HFFc6 (cell line): ENCODE measurements around the gene C1QL2. TPM values are rescaled to one million over a fixed set of nuclear protein-coding genes. Genes with fewer than 3 reads are reported as not detected.

Source experiments
- DNase-seq: peaks from one replicate; pipeline ENCODE4 v3.0.0-alpha.2; 2018
- H3K27ac Mint-ChIP-seq: 2 replicates; pipeline ENCODE4 v1.8.0; 2020; ENCODE audit warnings: mild to moderate bottlenecking, mixed read lengths
- H3K27me3 Mint-ChIP-seq: 2 replicates; pipeline ENCODE4 v1.8.0; 2021; ENCODE audit warnings: mild to moderate bottlenecking, moderate library complexity, mixed read lengths; ENCODE audit not compliant: insufficient read depth
- H3K36me3 Mint-ChIP-seq: 2 replicates; pipeline ENCODE4 v1.8.0; 2021; ENCODE audit warnings: low read depth, mixed read lengths
- H3K4me1 Mint-ChIP-seq: 2 replicates; pipeline ENCODE4 v1.8.0; 2020; ENCODE audit warnings: low read depth, mixed read lengths
- H3K4me3 Mint-ChIP-seq: 2 replicates; pipeline ENCODE4 v1.8.0; 2020; ENCODE audit warnings: mild to moderate bottlenecking, moderate library complexity, mixed read lengths
- H3K9me3 Mint-ChIP-seq: 2 replicates; pipeline ENCODE4 v1.8.0; 2020; ENCODE audit warnings: mild to moderate bottlenecking, mixed read lengths
- total RNA-seq, 6 experiments: library from RNA; stranded (reverse); fragmentation: NEBNext Ultra II Directional; extraction: Animal tissue kit (Norgen Biotek cat#: 25700); gene quantifications; 2 replicates in 1 of 6; 3 replicates in 5 of 6; pipeline ENCODE4 v1.2.3, GENCODE V29; 2021
- TF ChIP-seq, protein P1 (sequence below): fragments of 200-600 bp; sonication (generic); IDR thresholded peaks from 2 replicates; pipeline ENCODE4 v1.5.0; 2021; ENCODE audit warnings: antibody characterized with exemption, mild to moderate bottlenecking

The C1QL2 gene
- total RNA-seq, 6 experiments from 2014 or later, result not detected

DNA sequence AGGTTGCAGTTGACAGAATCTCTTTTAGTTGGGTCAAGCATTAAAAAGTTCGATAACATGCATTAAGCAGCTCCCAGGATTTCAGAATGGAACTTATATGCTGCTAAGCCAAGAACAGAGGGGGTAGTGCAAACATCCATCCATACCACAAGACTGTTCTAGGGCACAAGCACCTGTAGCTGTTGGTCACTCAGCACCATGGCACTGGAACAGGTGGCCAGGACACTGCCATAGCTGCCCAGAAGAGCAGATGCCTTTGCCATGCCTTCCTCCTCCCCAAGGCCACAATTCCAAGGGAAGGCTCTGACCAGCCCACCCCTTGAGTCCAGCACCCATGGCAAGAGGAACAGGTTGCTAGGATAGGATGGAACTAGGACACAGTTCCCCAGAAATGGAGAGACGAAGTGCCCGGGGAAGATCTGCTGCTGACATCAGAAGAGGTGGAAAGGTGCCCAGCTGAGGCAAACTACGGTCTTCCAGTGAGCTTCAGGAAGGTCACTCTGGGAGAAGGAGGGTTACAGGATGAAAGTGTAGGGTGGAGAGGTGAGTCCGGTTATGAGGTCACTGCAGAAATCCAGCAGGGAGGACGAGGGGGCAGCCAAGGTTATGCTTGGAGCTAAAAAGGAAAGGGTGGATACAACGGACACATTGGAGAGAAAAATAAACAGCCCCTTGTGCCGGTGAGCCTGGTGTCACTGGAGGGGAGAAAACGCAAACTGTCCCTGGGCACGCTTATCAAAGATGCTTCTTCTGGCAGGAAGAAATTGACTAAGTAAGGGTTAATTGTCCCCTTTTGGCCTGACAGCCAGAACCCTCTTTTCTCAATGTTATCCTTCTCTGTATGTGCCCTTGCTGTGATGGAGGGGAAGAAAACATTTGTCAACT lies 41.9 kb downstream of the C1QL2 start:
- Mint-ChIP-seq H3K4me1 (no peaks in the 10 kb centered on the region), H3K27ac (no peak overlapping the region), H3K9me3 (peaks cover 4% of the 10 kb centered on the region; the same call in 1 of the 2 replicates), H3K27me3 (peaks cover 25% of the 10 kb centered on the region), H3K36me3 (0 out of 2 replicates have a peak, but pooled peaks cover 2% of the 10 kb centered on the region), H3K4me3 (no peak overlapping the region)
- DNase-seq, result no peak
- TF ChIP-seq, protein P1, sequence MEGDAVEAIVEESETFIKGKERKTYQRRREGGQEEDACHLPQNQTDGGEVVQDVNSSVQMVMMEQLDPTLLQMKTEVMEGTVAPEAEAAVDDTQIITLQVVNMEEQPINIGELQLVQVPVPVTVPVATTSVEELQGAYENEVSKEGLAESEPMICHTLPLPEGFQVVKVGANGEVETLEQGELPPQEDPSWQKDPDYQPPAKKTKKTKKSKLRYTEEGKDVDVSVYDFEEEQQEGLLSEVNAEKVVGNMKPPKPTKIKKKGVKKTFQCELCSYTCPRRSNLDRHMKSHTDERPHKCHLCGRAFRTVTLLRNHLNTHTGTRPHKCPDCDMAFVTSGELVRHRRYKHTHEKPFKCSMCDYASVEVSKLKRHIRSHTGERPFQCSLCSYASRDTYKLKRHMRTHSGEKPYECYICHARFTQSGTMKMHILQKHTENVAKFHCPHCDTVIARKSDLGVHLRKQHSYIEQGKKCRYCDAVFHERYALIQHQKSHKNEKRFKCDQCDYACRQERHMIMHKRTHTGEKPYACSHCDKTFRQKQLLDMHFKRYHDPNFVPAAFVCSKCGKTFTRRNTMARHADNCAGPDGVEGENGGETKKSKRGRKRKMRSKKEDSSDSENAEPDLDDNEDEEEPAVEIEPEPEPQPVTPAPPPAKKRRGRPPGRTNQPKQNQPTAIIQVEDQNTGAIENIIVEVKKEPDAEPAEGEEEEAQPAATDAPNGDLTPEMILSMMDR, result no peak

DNA sequence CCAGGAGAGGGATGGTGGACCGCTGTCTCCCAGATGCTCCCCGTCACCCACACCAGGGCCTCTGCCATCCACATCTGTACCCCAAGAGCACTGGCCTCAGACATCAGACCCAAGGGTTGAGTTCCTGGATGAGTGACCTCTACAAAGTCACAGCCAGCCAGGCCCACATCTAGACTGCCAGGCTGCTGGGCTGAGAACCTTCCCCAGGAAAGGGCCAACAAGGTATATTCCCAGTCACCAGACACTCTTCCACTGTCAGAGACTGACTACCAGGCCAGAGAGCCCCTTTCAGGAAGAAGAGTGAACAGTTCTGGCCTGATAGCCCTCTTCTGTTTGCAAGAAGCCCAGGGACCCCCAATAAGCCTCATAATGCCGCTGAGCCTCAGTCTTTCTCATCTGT lies 44.3 kb downstream of the C1QL2 start:
- H3K27me3 Mint-ChIP-seq, result peaks cover 11% of the 10 kb centered on the region; the same call in 1 of the 2 replicates
- DNase-seq, result no peak
- peaks cover 15% of the 10 kb centered on the region for H3K9me3 Mint-ChIP-seq
- H3K4me3 Mint-ChIP-seq, result no peak overlapping the region
- H3K36me3 Mint-ChIP-seq, result peaks cover 8% of the 10 kb centered on the region; the same call in 1 of the 2 replicates
- TF ChIP-seq, protein P1, result no peak
- H3K27ac Mint-ChIP-seq, result no peak overlapping the region
- no peaks in the 10 kb centered on the region for H3K4me1 Mint-ChIP-seq

DNA sequence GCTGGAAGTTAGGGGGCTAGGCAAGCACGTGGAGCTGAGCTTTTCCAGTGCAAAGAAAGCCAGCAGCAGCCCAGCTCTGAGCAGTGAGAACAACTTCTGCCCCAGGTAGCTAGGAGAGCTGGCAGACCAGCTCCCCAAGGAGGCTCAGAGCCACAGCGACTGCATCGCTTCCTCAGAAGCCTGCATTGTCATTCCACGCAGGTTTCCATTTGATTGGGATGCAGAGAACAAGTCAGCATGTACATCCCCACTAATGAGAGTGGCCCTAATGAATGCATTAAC lies 45.1 kb downstream of the C1QL2 start:
- no peak for DNase-seq
- Mint-ChIP-seq H3K27me3 (peaks cover 8% of the 10 kb centered on the region; the same call in 1 of the 2 replicates), H3K36me3 (peaks cover 8% of the 10 kb centered on the region; the same call in 1 of the 2 replicates), H3K4me1 (no peaks in the 10 kb centered on the region), H3K9me3 (peaks cover 15% of the 10 kb centered on the region), H3K4me3 (no peak overlapping the region), H3K27ac (no peak overlapping the region)
- TF ChIP-seq, protein P1, result no peak

- no peak for DNase-seq
- TF ChIP-seq, protein P1, result no peak
- H3K9me3 Mint-ChIP-seq, result peaks cover 15% of the 10 kb centered on the region
- H3K4me1 Mint-ChIP-seq, result no peaks in the 10 kb centered on the region
- no peak overlapping the region for H3K27ac Mint-ChIP-seq
- H3K36me3 Mint-ChIP-seq, result peaks cover 8% of the 10 kb centered on the region; the same call in 1 of the 2 replicates
- no peak overlapping the region for H3K4me3 Mint-ChIP-seq
- H3K27me3 Mint-ChIP-seq, result peaks cover 6% of the 10 kb centered on the region; the same call in 1 of the 2 replicates
Observed at GRCh38 chr2:119112770-119113488, 45.6 kb downstream of the C1QL2 start.

DNA sequence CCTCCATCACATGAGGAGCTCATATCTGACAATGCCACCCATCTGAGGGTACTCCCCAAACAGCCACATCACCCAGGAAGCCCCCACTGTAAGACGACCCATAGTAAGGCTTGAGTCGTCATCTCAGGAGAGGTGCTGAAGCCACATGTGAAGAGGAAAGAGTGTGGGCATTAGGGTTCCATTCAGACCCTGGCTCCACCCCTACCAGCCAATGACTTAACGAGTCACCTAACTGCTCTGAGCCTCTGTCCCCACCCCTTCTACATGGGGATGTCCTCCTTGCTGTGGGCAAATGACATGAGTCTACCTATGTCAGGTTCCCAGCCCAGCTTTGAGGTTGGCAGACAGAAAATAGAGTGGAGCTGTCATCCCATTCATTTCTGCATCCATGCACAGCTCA lies 46.3 kb downstream of the C1QL2 start:
- H3K27me3 Mint-ChIP-seq, result peaks cover 5% of the 10 kb centered on the region; the same call in 1 of the 2 replicates
- H3K36me3 Mint-ChIP-seq, result peaks cover 8% of the 10 kb centered on the region; the same call in 1 of the 2 replicates
- no peaks in the 10 kb centered on the region for H3K4me1 Mint-ChIP-seq
- no peak for DNase-seq
- TF ChIP-seq, protein P1, result no peak
- peaks cover 18% of the 10 kb centered on the region for H3K9me3 Mint-ChIP-seq
- no peak overlapping the region for H3K27ac Mint-ChIP-seq
- no peak overlapping the region for H3K4me3 Mint-ChIP-seq
